CD8-positive, alpha-beta memory T cell (primary cell): ENCODE measurements around the gene KIF24. TPM values are rescaled to one million over a fixed set of nuclear protein-coding genes. Genes with fewer than 3 reads are reported as not detected.

Experiments used
- CTCF ChIA-PET: fragments of 350-600 bp; sonication (Branson Sonifier 250); formaldehyde crosslinking; loops from one replicate; lab custom pipeline; 2021; ENCODE audit warnings: antibody characterized with exemption; lab: Charles Lee
- POLR2A ChIA-PET: fragments of 350-600 bp; sonication (Branson Sonifier 250); formaldehyde crosslinking; loops from one replicate; lab custom pipeline; 2021; ENCODE audit warnings: antibody characterized with exemption; lab: Charles Lee
- DNase-seq, 5 donors: peaks; one replicate each; pipeline versions ENCODE4 v3.0.0 to v3.0.0-alpha.2; 2020 to 2022; ENCODE audit warnings: mixed read lengths in 1 of 5
- H3K27ac ChIP-seq: one replicate; pipeline ENCODE4 v1.7.0; 2013; ENCODE audit warnings: low read depth, mild to moderate bottlenecking, low read length, moderate library complexity
- H3K27me3 ChIP-seq: 2 replicates; pipeline ENCODE4 v1.7.0; 2013; ENCODE audit warnings: low read length, mild to moderate bottlenecking; ENCODE audit not compliant: insufficient read depth, poor library complexity, severe bottlenecking
- H3K36me3 ChIP-seq: 2 replicates; pipeline ENCODE4 v1.7.0; 2013; ENCODE audit warnings: mild to moderate bottlenecking, low read length, moderate library complexity; ENCODE audit not compliant: insufficient read depth
- H3K4me1 ChIP-seq: 2 replicates; pipeline ENCODE4 v1.7.0; 2013; ENCODE audit warnings: mild to moderate bottlenecking, low read length, moderate library complexity; ENCODE audit not compliant: insufficient read depth
- H3K4me3 ChIP-seq: 2 replicates; pipeline ENCODE4 v1.7.0; 2013; ENCODE audit warnings: mild to moderate bottlenecking, low read length
- H3K9me3 ChIP-seq: 2 replicates; pipeline ENCODE4 v1.7.0; 2013; ENCODE audit warnings: mild to moderate bottlenecking, low read length
- H3K27ac Mint-ChIP-seq, 8 donors: one replicate each; pipeline ENCODE4 v1.8.0; 2020 to 2021; ENCODE audit warnings: mixed read lengths in 8 of 8, mild to moderate bottlenecking in 6 of 8, inconsistent platforms in 3 of 8, moderate library complexity in 3 of 8
- H3K27me3 Mint-ChIP-seq, 2 donors: one replicate each; pipeline ENCODE4 v1.8.0; 2020 to 2021; ENCODE audit warnings: mixed read lengths in 2 of 2, mild to moderate bottlenecking in 1 of 2, moderate library complexity in 1 of 2
- H3K36me3 Mint-ChIP-seq, 3 donors: one replicate each; pipeline ENCODE4 v1.8.0; 2020 to 2021; ENCODE audit warnings: mixed read lengths in 3 of 3, inconsistent platforms in 1 of 3, mild to moderate bottlenecking in 1 of 3
- H3K4me1 Mint-ChIP-seq, 3 donors: one replicate each; pipeline ENCODE4 v1.8.0; 2020 to 2021; ENCODE audit warnings: mixed read lengths in 3 of 3, inconsistent platforms in 1 of 3, mild to moderate bottlenecking in 1 of 3
- H3K4me3 Mint-ChIP-seq, 7 donors: one replicate each; pipeline ENCODE4 v1.8.0; 2020 to 2021; ENCODE audit warnings: mixed read lengths in 7 of 7, mild to moderate bottlenecking in 6 of 7, moderate library complexity in 4 of 7, inconsistent platforms in 2 of 7
- H3K9me3 Mint-ChIP-seq, 5 donors: one replicate each; pipeline ENCODE4 v1.8.0; 2020 to 2022; ENCODE audit warnings: mixed read lengths in 5 of 5, mild to moderate bottlenecking in 3 of 5, moderate library complexity in 2 of 5, inconsistent platforms in 1 of 5
- polyA plus RNA-seq: library from polyadenylated mRNA; unstranded; fragments of 300-500 nt; fragmentation: Illumina TruSeq; gene quantifications from one replicate; pipeline ENCODE4 v1.2.3, GENCODE V29; 2021
- total RNA-seq, 2 experiments: library from RNA; stranded (reverse); gene quantifications; one replicate each; pipeline ENCODE4 v1.2.3, GENCODE V29; 2021

Gene KIF24
- total and polyA plus RNA-seq, 3 experiments from 2014 or later: 6.0 to 6.7 TPM; not detected in 1

GRCh38 chr9:34289159-34289558 is 39.9 kb downstream of the KIF24 start:
- ChIA-PET CTCF (no interaction called here), POLR2A (no interaction called here)
- Mint-ChIP-seq H3K4me3 (no peak overlapping the region), H3K27ac (peak overlapping the region in 3 of 8 donors; percentile 8 to 72 (median 38)), H3K4me1 (no peaks in the 10 kb centered on the region), H3K9me3 (no peaks in the 10 kb centered on the region), H3K27me3 (no peaks in the 10 kb centered on the region), H3K36me3 (no peaks in the 10 kb centered on the region)
- H3K9me3 ChIP-seq: no peaks in the 10 kb centered on the region
- no peaks in the 10 kb centered on the region for H3K4me1 ChIP-seq
- no peak overlapping the region for H3K27ac ChIP-seq
- no peaks in the 10 kb centered on the region for H3K27me3 ChIP-seq
- DNase-seq: no peak
- no peak overlapping the region for H3K4me3 ChIP-seq
- H3K36me3 ChIP-seq: no peaks in the 10 kb centered on the region

- ChIA-PET POLR2A (no interaction called here), CTCF (no interaction called here)
- Mint-ChIP-seq H3K27me3 (no peaks in the 10 kb centered on the region), H3K9me3 (no peaks in the 10 kb centered on the region), H3K27ac (no peak overlapping the region), H3K4me3 (no peak overlapping the region), H3K4me1 (peaks cover 0 to 4% (median 2%) of the 10 kb centered on the region in 3 donors), H3K36me3 (no peaks in the 10 kb centered on the region)
- H3K27me3 ChIP-seq: no peaks in the 10 kb centered on the region
- no peaks in the 10 kb centered on the region for H3K4me1 ChIP-seq
- no peaks in the 10 kb centered on the region for H3K36me3 ChIP-seq
- H3K9me3 ChIP-seq: no peaks in the 10 kb centered on the region
- no peak overlapping the region for H3K4me3 ChIP-seq
- H3K27ac ChIP-seq: no peak overlapping the region
- DNase-seq: no peak
Observed at GRCh38 chr9:34282096-34282495, 47.0 kb downstream of the KIF24 start.

- Histone ChIP-seq H3K4me1 (no peaks in the 10 kb centered on the region), H3K27ac (no peak overlapping the region), H3K9me3 (no peaks in the 10 kb centered on the region), H3K27me3 (no peaks in the 10 kb centered on the region), H3K36me3 (no peaks in the 10 kb centered on the region), H3K4me3 (no peak overlapping the region)
- no peaks in the 10 kb centered on the region for H3K36me3 Mint-ChIP-seq
- ChIA-PET POLR2A (no interaction called here), CTCF (no interaction called here)
- peak overlapping the region in 1 of 8 donors; percentile 3 for H3K27ac Mint-ChIP-seq
- no peaks in the 10 kb centered on the region for H3K27me3 Mint-ChIP-seq
- no peak overlapping the region for H3K4me3 Mint-ChIP-seq
- no peak for DNase-seq
- H3K9me3 Mint-ChIP-seq: no peaks in the 10 kb centered on the region
- H3K4me1 Mint-ChIP-seq: peaks cover 0 to 4% (median 2%) of the 10 kb centered on the region in 3 donors
Observed at GRCh38 chr9:34279411-34279810, 49.7 kb downstream of the KIF24 start.

Other genes with a start within 250 kb of the KIF24 start
- gene DCAF12, start 202.6 kb downstream of the KIF24 start, total RNA-seq: 10 to 100 TPM; 43.0 to 49.2 TPM
- gene DCAF12, start 202.6 kb downstream of the KIF24 start, polyA plus RNA-seq: 18.4 TPM
- gene UBAP1, start 150.2 kb downstream of the KIF24 start, total RNA-seq: 10 to 100 TPM; 39.0 to 39.7 TPM
- 50.2 TPM for gene UBAP1, start 150.2 kb downstream of the KIF24 start, polyA plus RNA-seq
- 10 to 100 TPM; 27.9 to 30.4 TPM for gene NUDT2, start 301 bp upstream of the KIF24 start, total RNA-seq
- gene NUDT2, start 301 bp upstream of the KIF24 start, polyA plus RNA-seq: 24.6 TPM
- 1 to 10 TPM; 2.3 to 2.4 TPM for gene MYORG, start 47.6 kb upstream of the KIF24 start, total RNA-seq
- 0.67 TPM for gene MYORG, start 47.6 kb upstream of the KIF24 start, polyA plus RNA-seq
- gene FAM219A, start 129.3 kb upstream of the KIF24 start, total RNA-seq: 10 to 100 TPM in 1 of 2 experiments, 1 to 10 TPM in 1; 9.4 to 10.5 TPM
- gene FAM219A, start 129.3 kb upstream of the KIF24 start, polyA plus RNA-seq: 1.7 TPM
- not detected for gene DNAI1, start 129.5 kb upstream of the KIF24 start, total RNA-seq
- gene DNAI1, start 129.5 kb upstream of the KIF24 start, polyA plus RNA-seq: not detected
- under 1 TPM; 0.35 to 0.39 TPM for gene ENHO, start 193.7 kb upstream of the KIF24 start, total RNA-seq
- not detected for gene ENHO, start 193.7 kb upstream of the KIF24 start, polyA plus RNA-seq